Measurements from ENCODE around the gene GLB1L2.

GLB1L2 gene

DNA sequence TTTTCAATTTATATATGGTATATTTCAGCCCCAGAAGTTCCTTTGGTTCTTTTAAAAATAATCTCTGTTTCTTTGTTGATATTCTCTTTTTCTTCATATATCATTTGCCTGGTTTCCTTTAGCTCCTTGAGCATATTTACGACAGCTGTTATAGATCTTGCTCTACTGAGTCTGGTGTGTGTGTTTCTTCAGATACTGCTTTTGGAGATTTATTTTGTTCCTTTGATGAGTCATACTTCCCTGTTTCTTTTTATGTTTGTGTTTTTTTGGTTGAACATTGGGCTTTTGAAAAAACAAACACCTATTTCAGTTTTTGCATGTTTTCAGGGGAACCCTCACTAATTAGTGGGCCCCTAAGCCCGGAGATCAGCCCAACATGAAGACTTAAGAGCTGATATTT, 23.3 kb downstream of the GLB1L2 start:
- DNase-seq (ENCODE audit: low read depth), result no peak
- TF ChIP-seq, protein P1, sequence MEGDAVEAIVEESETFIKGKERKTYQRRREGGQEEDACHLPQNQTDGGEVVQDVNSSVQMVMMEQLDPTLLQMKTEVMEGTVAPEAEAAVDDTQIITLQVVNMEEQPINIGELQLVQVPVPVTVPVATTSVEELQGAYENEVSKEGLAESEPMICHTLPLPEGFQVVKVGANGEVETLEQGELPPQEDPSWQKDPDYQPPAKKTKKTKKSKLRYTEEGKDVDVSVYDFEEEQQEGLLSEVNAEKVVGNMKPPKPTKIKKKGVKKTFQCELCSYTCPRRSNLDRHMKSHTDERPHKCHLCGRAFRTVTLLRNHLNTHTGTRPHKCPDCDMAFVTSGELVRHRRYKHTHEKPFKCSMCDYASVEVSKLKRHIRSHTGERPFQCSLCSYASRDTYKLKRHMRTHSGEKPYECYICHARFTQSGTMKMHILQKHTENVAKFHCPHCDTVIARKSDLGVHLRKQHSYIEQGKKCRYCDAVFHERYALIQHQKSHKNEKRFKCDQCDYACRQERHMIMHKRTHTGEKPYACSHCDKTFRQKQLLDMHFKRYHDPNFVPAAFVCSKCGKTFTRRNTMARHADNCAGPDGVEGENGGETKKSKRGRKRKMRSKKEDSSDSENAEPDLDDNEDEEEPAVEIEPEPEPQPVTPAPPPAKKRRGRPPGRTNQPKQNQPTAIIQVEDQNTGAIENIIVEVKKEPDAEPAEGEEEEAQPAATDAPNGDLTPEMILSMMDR (IDR thresholded peaks at IDR 0.05; ENCODE audit: insufficient read depth, low read depth, low read length, missing control alignments), result no peak
- no peak overlapping the region for H3K4me3 ChIP-seq (ENCODE audit: low read depth, low read length)

- TF ChIP-seq, protein P1 (IDR thresholded peaks at IDR 0.05; ENCODE audit: insufficient read depth, low read depth, low read length, missing control alignments), result no peak
- no peak for DNase-seq (ENCODE audit: low read depth)
- H3K4me3 ChIP-seq (ENCODE audit: low read depth, low read length), result no peak overlapping the region
These were observed 23.9 kb downstream of the GLB1L2 start for GRCh38 chr11:134355656-134356055.

DNA sequence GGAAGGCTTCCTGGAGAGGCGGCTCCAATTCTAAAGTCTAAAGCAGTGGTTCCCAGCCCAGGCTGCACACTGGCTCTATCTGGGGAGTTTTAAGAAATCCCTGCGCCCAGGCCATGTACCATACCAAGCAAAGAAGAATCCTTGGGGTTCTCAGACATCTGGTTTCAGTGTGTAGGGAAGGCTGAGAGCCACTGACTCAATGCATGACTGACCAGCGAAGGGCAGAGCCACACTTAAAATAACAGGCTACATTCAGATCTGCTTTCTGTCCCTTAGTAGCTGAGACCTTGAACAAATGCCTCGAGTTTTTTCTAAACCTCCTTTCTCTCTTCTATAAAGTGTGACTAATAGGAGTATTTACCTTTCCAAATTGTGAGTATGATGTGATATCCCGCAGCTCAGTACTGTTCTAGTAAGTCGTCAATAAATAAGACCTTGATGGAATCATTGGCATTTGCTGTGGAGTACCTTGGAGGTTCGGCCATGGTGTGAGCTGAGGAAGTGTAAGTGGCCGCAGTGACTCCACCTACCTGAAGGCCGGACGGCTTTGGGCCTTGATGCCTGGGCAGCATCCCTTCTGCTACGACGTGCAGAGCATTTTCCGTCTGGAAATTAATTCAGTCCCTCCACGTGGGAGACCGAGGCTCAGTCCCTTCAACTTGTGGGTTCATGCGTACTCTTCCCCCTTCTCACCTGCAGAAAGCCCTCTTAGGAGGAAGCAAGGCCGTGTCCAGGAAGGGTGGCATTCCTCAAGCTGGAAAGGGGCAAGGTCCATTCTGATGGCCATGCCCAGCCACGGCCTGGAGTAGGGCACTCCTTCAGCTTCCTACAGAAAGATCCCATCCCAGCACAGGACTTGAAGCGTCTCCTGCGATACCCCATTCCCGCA, 25.1 kb downstream of the GLB1L2 start:
- no peak overlapping the region for H3K4me3 ChIP-seq (ENCODE audit: low read depth, low read length)
- no peak for DNase-seq (ENCODE audit: low read depth)
- TF ChIP-seq, protein P1 (IDR thresholded peaks at IDR 0.05; ENCODE audit: insufficient read depth, low read depth, low read length, missing control alignments), result no peak

GRCh38 chr11:134357545-134357839, 25.7 kb downstream of the GLB1L2 start:
- DNase-seq (ENCODE audit: low read depth), result no peak
- no peak overlapping the region for H3K4me3 ChIP-seq (ENCODE audit: low read depth, low read length)
- TF ChIP-seq, protein P1 (IDR thresholded peaks at IDR 0.05; ENCODE audit: insufficient read depth, low read depth, low read length, missing control alignments), result no peak

GRCh38 chr11:134358165-134358855, 26.5 kb downstream of the GLB1L2 start:
- no peak for DNase-seq (ENCODE audit: low read depth)
- TF ChIP-seq, protein P1 (IDR thresholded peaks at IDR 0.05; ENCODE audit: insufficient read depth, low read depth, low read length, missing control alignments), result no peak
- H3K4me3 ChIP-seq (ENCODE audit: low read depth, low read length), result no peak overlapping the region

- no peak overlapping the region for H3K4me3 ChIP-seq (ENCODE audit: low read depth, low read length)
- DNase-seq (ENCODE audit: low read depth), result no peak
- TF ChIP-seq, protein P1 (IDR thresholded peaks at IDR 0.05; ENCODE audit: insufficient read depth, low read depth, low read length, missing control alignments), result no peak
These were observed 27.2 kb downstream of the GLB1L2 start for GRCh38 chr11:134358856-134359490.

Measured in GM12865 (cell line).